Parathyroid adenoma (tissue), 2 donors: ENCODE measurements around the gene SP140L.
"Not testable (repeated sequence)": the region's sequence is repeated elsewhere in the genome, so short reads cannot be mapped to it uniquely, and the experiment has no call there.

Experiments used
- H2AFZ ChIP-seq: fragments of 300-600 bp; sonication (generic); one replicate; pipeline ENCODE4 v1.7.0; 2017; ENCODE audit warnings: antibody characterized with exemption, mild to moderate bottlenecking
- H3K27ac ChIP-seq: fragments of 300-600 bp; sonication (generic); one replicate; pipeline ENCODE4 v1.7.0; 2017
- H3K27me3 ChIP-seq: fragments of 300-600 bp; sonication (generic); one replicate; pipeline ENCODE4 v1.7.0; 2017; ENCODE audit warnings: low read length; ENCODE audit not compliant: control insufficient read depth, insufficient read depth
- H3K36me3 ChIP-seq: fragments of 300-600 bp; sonication (generic); one replicate; pipeline ENCODE4 v1.7.0; 2017; ENCODE audit warnings: low read length; ENCODE audit not compliant: control insufficient read depth, insufficient read depth
- H3K4me1 ChIP-seq: fragments of 300-600 bp; sonication (generic); one replicate; pipeline ENCODE4 v1.7.0; 2017; ENCODE audit warnings: control low read depth
- H3K4me2 ChIP-seq: fragments of 300-600 bp; sonication (generic); one replicate; pipeline ENCODE4 v1.7.0; 2017; ENCODE audit warnings: low read length
- H3K4me3 ChIP-seq: fragments of 300-600 bp; sonication (generic); one replicate; pipeline ENCODE4 v1.7.0; 2017; ENCODE audit warnings: low read depth, low read length
- H3K79me2 ChIP-seq: fragments of 300-600 bp; sonication (generic); one replicate; pipeline ENCODE4 v1.7.0; 2017; ENCODE audit warnings: control low read depth
- H3K9ac ChIP-seq: fragments of 300-600 bp; sonication (generic); one replicate; pipeline ENCODE4 v1.7.0; 2017; ENCODE audit warnings: mild to moderate bottlenecking
- H3K9me3 ChIP-seq: fragments of 300-600 bp; sonication (generic); one replicate; pipeline ENCODE4 v1.7.0; 2017; ENCODE audit warnings: low read length; ENCODE audit not compliant: control insufficient read depth
- CTCF ChIP-seq: fragments of 300-600 bp; sonication (generic); IDR thresholded peaks from one replicate; pipeline ENCODE4 v1.7.0; 2017; ENCODE audit warnings: antibody characterized with exemption, mild to moderate bottlenecking
- donor health status: primary hyperparathyroidism.

SP140L gene

GRCh38 chr2:230328155-230328458 is 1.1 kb downstream of the SP140L start:
- Histone ChIP-seq H3K9ac (no peak overlapping the region), H3K9me3 (no peaks in the 10 kb centered on the region), H2AFZ (no peak overlapping the region), H3K27me3 (no peaks in the 10 kb centered on the region), H3K79me2 (no peaks in the 10 kb centered on the region), H3K4me3 (no peak overlapping the region), H3K27ac (no peak overlapping the region), H3K36me3 (no peaks in the 10 kb centered on the region), H3K4me2 (no peak overlapping the region), H3K4me1 (no peaks in the 10 kb centered on the region)
- TF ChIP-seq CTCF = no peak

- Histone ChIP-seq H3K27ac (no peak overlapping the region), H3K4me1 (no peaks in the 10 kb centered on the region), H3K36me3 (no peaks in the 10 kb centered on the region)
Observed at GRCh38 chr2:230329946-230330605, 3.1 kb downstream of the SP140L start.

GRCh38 chr2:230330725-230331124 is 3.7 kb downstream of the SP140L start:
- Histone ChIP-seq H3K4me3 (no peak overlapping the region), H3K9ac (no peak overlapping the region), H3K4me2 (no peak overlapping the region), H3K36me3 (no peaks in the 10 kb centered on the region), H3K79me2 (no peaks in the 10 kb centered on the region), H3K27ac (no peak overlapping the region), H3K4me1 (no peaks in the 10 kb centered on the region), H3K9me3 (no peaks in the 10 kb centered on the region), H3K27me3 (no peaks in the 10 kb centered on the region), H2AFZ (no peak overlapping the region)
- TF ChIP-seq CTCF = no peak

More at GRCh38 chr2:230329946-230330605, 3.1 kb downstream of the SP140L start:
- Histone ChIP-seq H3K4me2 (no peak overlapping the region), H3K4me3 (no peak overlapping the region), H2AFZ (no peak overlapping the region), H3K9ac (no peak overlapping the region), H3K9me3 (no peaks in the 10 kb centered on the region), H3K79me2 (no peaks in the 10 kb centered on the region), H3K27me3 (no peaks in the 10 kb centered on the region)
- no peak for TF ChIP-seq CTCF

- Histone ChIP-seq H3K27ac (no peak overlapping the region), H3K4me3 (no peak overlapping the region), H3K36me3 (no peaks in the 10 kb centered on the region), H3K9me3 (no peaks in the 10 kb centered on the region), H3K4me2 (no peak overlapping the region), H3K27me3 (no peaks in the 10 kb centered on the region), H2AFZ (peak overlapping the region; percentile 31), H3K9ac (no peak overlapping the region), H3K79me2 (no peaks in the 10 kb centered on the region), H3K4me1 (no peaks in the 10 kb centered on the region)
- no peak for TF ChIP-seq CTCF
Observed at GRCh38 chr2:230335461-230335863, 8.5 kb downstream of the SP140L start.

- H3K36me3 ChIP-seq = no peaks in the 10 kb centered on the region
- H3K4me2 ChIP-seq = no peak overlapping the region
- H3K27ac ChIP-seq = no peak overlapping the region
- H3K27me3 ChIP-seq = no peaks in the 10 kb centered on the region
- no peak overlapping the region for H3K4me3 ChIP-seq
- no peaks in the 10 kb centered on the region for H3K9me3 ChIP-seq
- no peak for TF ChIP-seq CTCF
- H3K79me2 ChIP-seq = no peaks in the 10 kb centered on the region
- no peaks in the 10 kb centered on the region for H3K4me1 ChIP-seq
- H2AFZ ChIP-seq = peak overlapping the region; percentile 31
- H3K9ac ChIP-seq = no peak overlapping the region
Observed at GRCh38 chr2:230335864-230336506, 9.0 kb downstream of the SP140L start.

- H2AFZ ChIP-seq, H3K79me2 ChIP-seq, H3K9ac ChIP-seq, H3K4me1 ChIP-seq, H3K36me3 ChIP-seq, H3K4me2 ChIP-seq, H3K27me3 ChIP-seq, H3K4me3 ChIP-seq, H3K9me3 ChIP-seq, H3K27ac ChIP-seq: not testable (repeated sequence)
Observed at GRCh38 chr2:230341936-230342528, 15.0 kb downstream of the SP140L start.
